BLaER1 treated with 17β-estradiol and CSF1 and Interleukin-3, amounts not matched to agents 10 nM and 100 nM (cell line): Measurements from ENCODE around the gene LMCD1.

ENCODE experiments used
- H3K27ac ChIP-seq, 11 experiments: shearing (Covaris generic); formaldehyde crosslinking; 2 replicates each; pipeline ENCODE4 v1.8.1; 2022
- H3K27me3 ChIP-seq, 11 experiments: shearing (Covaris generic); formaldehyde crosslinking; 2 replicates each; pipeline ENCODE4 v1.8.1; 2022
- H3K36me3 ChIP-seq, 11 experiments: shearing (Covaris generic); formaldehyde crosslinking; 2 replicates each; pipeline ENCODE4 v1.8.1; 2022
- H3K4me1 ChIP-seq, 10 experiments: shearing (Covaris generic); formaldehyde crosslinking; 2 replicates each; pipeline ENCODE4 v1.8.1; 2022
- H3K4me2 ChIP-seq, 11 experiments: shearing (Covaris generic); formaldehyde crosslinking; 2 replicates each; pipeline ENCODE4 v1.8.1; 2022
- H3K4me3 ChIP-seq, 10 experiments: shearing (Covaris generic); formaldehyde crosslinking; 2 replicates each; pipeline ENCODE4 v1.8.1; 2022
- H3K9ac ChIP-seq, 11 experiments: shearing (Covaris generic); formaldehyde crosslinking; 2 replicates each; pipeline ENCODE4 v1.8.1; 2022
- H3K9me3 ChIP-seq, 11 experiments: shearing (Covaris generic); formaldehyde crosslinking; replicated peaks in 1 of 11; 2 replicates each; pipeline ENCODE4 v1.8.1; 2022
- H4K20me1 ChIP-seq, 11 experiments: shearing (Covaris generic); formaldehyde crosslinking; 2 replicates each; pipeline ENCODE4 v1.8.1; 2022
- Cebpa-rat ChIP-seq, 11 experiments: shearing (Covaris generic); IDR thresholded peaks; 2 replicates each; pipeline ENCODE4 v1.8.1; 2022

Gene LMCD1

DNA sequence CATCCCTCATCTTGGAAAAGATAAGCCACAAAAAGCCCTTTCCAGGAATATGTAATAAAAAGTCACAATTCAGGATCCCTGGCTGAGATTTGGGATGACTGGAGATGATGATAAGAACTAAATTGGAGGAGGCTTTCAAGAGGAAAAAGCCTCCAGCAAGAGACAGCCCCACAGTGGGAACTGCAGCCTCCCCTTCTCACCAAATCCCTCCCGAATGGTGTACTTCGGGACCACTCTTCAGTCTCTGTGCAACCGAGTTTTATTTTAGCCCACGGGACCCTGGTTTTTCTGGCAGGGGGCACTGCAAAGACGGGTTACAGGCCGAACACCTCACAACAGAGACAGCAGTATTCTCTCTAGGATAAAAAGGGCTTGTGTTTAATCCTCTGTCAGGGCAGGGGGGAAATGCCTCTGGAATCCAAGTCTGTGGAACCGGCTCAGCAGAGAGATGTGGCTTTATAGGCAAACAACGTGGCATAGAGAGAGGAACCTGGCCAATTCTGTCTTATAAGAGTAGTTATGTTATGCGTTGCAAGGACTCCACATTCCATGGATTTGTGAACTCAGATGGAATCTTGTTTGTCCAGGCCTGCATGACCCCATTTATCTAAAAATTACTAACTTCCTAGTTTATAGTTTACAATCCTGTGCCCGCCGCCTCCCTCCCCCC, 1.2 kb upstream of the LMCD1 start:
- no peak overlapping the region for H3K27ac ChIP-seq

DNA sequence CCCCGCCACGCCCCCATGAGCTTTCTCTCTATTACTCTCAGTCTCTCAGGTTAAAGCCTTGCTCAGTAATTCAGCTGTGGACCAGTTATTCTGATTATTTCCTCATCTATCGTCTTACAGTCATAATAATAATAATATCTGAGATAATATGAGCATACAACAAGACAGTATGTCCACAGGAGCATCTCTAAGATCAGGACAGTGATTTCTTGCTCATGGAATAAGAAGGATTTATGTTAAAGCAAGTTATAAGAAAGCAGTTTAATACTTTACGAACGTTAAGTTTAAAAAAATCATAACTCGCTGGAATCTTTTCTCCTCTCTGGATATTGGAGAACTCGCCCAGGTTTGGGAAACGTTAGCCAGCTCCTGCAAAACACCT, 643 bp upstream of the LMCD1 start:
- Histone ChIP-seq H3K27ac (no peak overlapping the region), H3K4me2 (no peak overlapping the region), H3K9me3 (peaks cover 0 to 18% (median 8%) of the 10 kb centered on the region in 11 experiments; a peak in 19 of 22 replicates), H3K4me1 (peaks cover 4 to 37% (median 32%) of the 10 kb centered on the region in 10 experiments; a peak in 16 of 20 replicates), H4K20me1 (no peaks in the 10 kb centered on the region), H3K9ac (no peak overlapping the region), H3K27me3 (no peaks in the 10 kb centered on the region), H3K4me3 (no peak overlapping the region), H3K36me3 (no peaks in the 10 kb centered on the region)
- no peak for TF ChIP-seq Cebpa-rat (IDR thresholded peaks at IDR 0.05)

More for the DNA sequence above, 1.2 kb upstream of the LMCD1 start:
- no peak overlapping the region for H3K4me3 ChIP-seq
- no peak overlapping the region for H3K4me2 ChIP-seq
- no peak for TF ChIP-seq Cebpa-rat (IDR thresholded peaks at IDR 0.05)
- no peaks in the 10 kb centered on the region for H4K20me1 ChIP-seq
- H3K9me3 ChIP-seq, result peaks cover 0 to 18% (median 8%) of the 10 kb centered on the region in 11 experiments; a peak in 19 of 22 replicates
- no peaks in the 10 kb centered on the region for H3K36me3 ChIP-seq
- H3K4me1 ChIP-seq, result peaks cover 4 to 32% (median 29%) of the 10 kb centered on the region in 10 experiments; a peak in 16 of 20 replicates
- H3K27me3 ChIP-seq, result no peaks in the 10 kb centered on the region
- H3K9ac ChIP-seq, result no peak overlapping the region

DNA sequence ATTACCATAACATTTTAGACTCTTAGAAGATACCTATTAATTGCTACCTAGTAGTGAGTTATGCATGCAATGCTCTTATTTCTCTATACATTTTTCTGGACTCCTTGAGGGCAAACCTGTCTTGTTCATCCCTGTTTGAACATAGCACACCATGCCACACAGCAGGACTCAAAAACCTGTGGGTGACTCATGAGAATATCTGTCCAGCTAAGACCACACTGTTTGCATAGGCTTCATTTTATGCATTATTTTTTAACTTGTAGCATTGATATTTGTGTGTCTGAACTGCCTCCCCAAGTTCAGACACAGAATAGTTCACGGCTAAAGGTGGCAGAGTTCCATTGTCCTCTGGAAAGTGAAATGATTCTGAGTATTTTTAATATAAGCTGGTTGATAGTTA, 1.8 kb downstream of the LMCD1 start:
- H4K20me1 ChIP-seq, result no peaks in the 10 kb centered on the region
- H3K36me3 ChIP-seq, result no peaks in the 10 kb centered on the region
- TF ChIP-seq Cebpa-rat (IDR thresholded peaks at IDR 0.05), result no peak
- H3K27ac ChIP-seq, result peak overlapping the region in 2 of 11 experiments; percentile 20 to 26; a peak in 1 of 22 replicates
- H3K4me2 ChIP-seq, result peak overlapping the region in 9 of 11 experiments; percentile 0 to 77 (median 53); a peak in 16 of 22 replicates
- peaks cover 0 to 18% (median 8%) of the 10 kb centered on the region in 11 experiments; a peak in 19 of 22 replicates for H3K9me3 ChIP-seq
- H3K9ac ChIP-seq, result no peak overlapping the region
- H3K4me1 ChIP-seq, result peaks cover 4 to 55% (median 38%) of the 10 kb centered on the region in 10 experiments; a peak in 16 of 20 replicates
- no peak overlapping the region for H3K4me3 ChIP-seq
- H3K27me3 ChIP-seq, result no peaks in the 10 kb centered on the region

DNA sequence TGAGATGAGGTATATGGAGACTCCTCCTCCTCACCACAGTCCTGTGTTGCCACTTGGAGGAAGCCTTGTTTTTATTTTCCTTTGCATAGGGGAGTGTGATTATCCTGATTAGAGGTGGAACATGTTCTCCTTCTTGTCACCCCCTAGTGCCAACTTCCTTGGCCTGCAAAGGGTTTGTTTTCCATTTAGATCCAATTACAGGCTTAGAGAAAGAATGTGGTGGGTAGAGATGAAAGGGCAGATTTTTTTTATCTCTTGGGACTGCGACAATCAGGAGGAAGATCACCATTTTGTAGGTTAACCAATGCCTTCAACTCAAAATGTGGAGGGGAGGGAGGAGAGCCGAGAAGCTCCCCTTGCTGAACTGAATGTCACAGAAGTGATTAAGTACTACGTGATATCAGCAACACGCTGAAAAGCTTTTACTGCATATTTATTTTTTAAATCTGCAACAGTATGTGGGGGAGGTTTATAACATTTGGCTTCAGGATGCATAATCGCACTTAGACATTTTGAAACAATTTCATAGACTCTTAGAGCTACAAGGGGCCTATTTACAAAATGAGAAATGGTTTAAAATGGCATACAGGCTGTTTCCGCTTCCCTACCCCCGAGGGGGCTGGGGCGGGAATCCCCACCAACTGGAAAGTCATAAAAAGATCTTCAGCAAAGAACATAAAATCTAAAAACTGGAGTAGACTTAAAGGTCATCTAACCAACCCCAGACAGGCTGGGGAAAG, 2.4 kb downstream of the LMCD1 start:
- Histone ChIP-seq H3K4me2 (peak overlapping the region in 10 of 11 experiments; percentile 0 to 77 (median 52); a peak in 16 of 22 replicates), H3K9ac (no peak overlapping the region; a peak in 1 of 22 replicates), H3K4me1 (peaks cover 4 to 55% (median 38%) of the 10 kb centered on the region in 10 experiments; a peak in 16 of 20 replicates), H3K9me3 (peaks cover 0 to 18% (median 8%) of the 10 kb centered on the region in 11 experiments; a peak in 19 of 22 replicates), H3K27ac (peak overlapping the region in 3 of 11 experiments; percentile 18 to 26 (median 20); a peak in 3 of 22 replicates), H3K27me3 (no peaks in the 10 kb centered on the region), H3K4me3 (no peak overlapping the region), H4K20me1 (no peaks in the 10 kb centered on the region), H3K36me3 (no peaks in the 10 kb centered on the region)
- TF ChIP-seq Cebpa-rat (IDR thresholded peaks at IDR 0.05), result no peak

DNA sequence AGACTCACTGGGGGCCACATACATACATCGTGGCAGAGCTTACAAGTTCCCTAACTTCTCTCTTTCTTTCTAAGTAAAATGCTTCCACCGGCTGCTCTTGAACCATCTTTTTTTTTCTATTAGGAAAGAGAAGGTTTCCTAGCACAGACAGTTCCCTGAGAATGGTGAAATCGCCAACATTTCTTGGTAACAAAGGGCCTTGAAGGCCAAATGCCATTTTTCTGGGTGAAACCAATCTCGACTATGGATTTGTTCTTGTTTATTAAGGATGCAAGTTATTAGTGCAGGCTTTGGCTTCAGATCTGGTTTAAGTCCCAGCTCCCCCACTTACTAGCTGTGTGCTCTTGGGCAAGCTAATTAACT, 3.0 kb downstream of the LMCD1 start:
- Histone ChIP-seq H3K9ac (no peak overlapping the region; a peak in 1 of 22 replicates), H3K9me3 (peaks cover 0 to 19% (median 8%) of the 10 kb centered on the region in 11 experiments; a peak in 19 of 22 replicates), H3K4me3 (no peak overlapping the region), H3K4me2 (peak overlapping the region in 10 of 11 experiments; percentile 0 to 77 (median 52); a peak in 15 of 22 replicates), H3K27me3 (no peaks in the 10 kb centered on the region), H3K36me3 (no peaks in the 10 kb centered on the region), H4K20me1 (no peaks in the 10 kb centered on the region), H3K4me1 (peaks cover 4 to 55% (median 38%) of the 10 kb centered on the region in 10 experiments; a peak in 16 of 20 replicates), H3K27ac (peak overlapping the region in 2 of 11 experiments; percentile 18 to 26; a peak in 2 of 22 replicates)
- no peak for TF ChIP-seq Cebpa-rat (IDR thresholded peaks at IDR 0.05)

DNA sequence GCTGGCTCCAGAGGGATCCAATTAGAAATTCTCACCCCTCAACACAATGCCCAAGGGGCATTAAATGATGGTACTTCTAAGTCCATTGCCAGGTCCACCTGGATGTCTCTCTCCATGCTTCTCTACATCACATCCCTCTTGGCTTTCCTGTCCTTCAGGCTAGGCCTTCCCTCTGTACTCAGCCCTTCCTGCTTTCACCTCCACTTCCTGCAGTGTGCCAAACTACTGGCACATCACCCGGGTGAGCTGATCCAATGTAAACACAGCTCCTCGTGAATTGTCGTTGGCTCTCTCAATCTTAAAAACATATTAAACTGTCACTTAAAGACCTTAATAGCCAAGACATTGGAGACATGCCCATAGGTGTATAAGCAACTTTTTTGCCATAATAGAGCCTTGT, 4.0 kb downstream of the LMCD1 start:
- peak overlapping the region in 5 of 11 experiments; percentile 3 to 77 (median 66); a peak in 6 of 22 replicates for H3K4me2 ChIP-seq
- TF ChIP-seq Cebpa-rat (IDR thresholded peaks at IDR 0.05), result no peak
- H3K36me3 ChIP-seq, result no peaks in the 10 kb centered on the region
- no peak overlapping the region for H3K27ac ChIP-seq
- no peaks in the 10 kb centered on the region for H3K27me3 ChIP-seq
- H4K20me1 ChIP-seq, result no peaks in the 10 kb centered on the region
- H3K4me1 ChIP-seq, result peaks cover 4 to 55% (median 38%) of the 10 kb centered on the region in 10 experiments; a peak in 16 of 20 replicates
- H3K9ac ChIP-seq, result no peak overlapping the region
- H3K4me3 ChIP-seq, result no peak overlapping the region
- peaks cover 0 to 14% (median 8%) of the 10 kb centered on the region in 11 experiments; a peak in 19 of 22 replicates for H3K9me3 ChIP-seq

DNA sequence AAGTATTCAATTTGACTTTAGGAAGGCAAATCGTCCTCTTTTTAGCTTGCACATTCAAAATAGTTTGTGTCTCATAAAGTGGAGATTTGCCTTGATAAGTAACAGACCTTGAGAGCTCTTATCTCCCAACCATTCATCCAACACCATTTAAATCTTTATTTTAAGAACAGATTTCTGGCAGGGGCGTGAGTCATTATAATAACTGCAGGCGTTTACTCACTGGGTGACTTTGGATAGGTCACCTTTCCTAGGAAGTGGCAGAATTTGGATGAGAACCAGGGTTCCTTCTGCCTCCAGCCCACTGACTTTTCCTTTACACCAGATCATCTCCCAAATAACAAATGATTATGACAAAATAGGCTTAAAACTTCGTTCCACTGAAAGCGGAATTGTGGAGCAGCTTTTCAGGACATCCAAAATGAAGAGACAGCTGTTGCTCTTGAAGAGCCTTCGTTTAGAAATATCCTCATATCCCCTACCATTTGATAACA, 5.0 kb downstream of the LMCD1 start:
- Histone ChIP-seq H4K20me1 (no peaks in the 10 kb centered on the region), H3K9me3 (peaks cover 0 to 10% (median 2%) of the 10 kb centered on the region in 11 experiments; a peak in 19 of 22 replicates), H3K4me3 (no peak overlapping the region), H3K4me1 (peaks cover 4 to 55% (median 38%) of the 10 kb centered on the region in 10 experiments; a peak in 16 of 20 replicates), H3K27ac (no peak overlapping the region), H3K9ac (no peak overlapping the region), H3K36me3 (no peaks in the 10 kb centered on the region), H3K4me2 (peak overlapping the region in 7 of 11 experiments; percentile 2 to 30 (median 10); a peak in 10 of 22 replicates), H3K27me3 (no peaks in the 10 kb centered on the region)
- no peak for TF ChIP-seq Cebpa-rat (IDR thresholded peaks at IDR 0.05)

DNA sequence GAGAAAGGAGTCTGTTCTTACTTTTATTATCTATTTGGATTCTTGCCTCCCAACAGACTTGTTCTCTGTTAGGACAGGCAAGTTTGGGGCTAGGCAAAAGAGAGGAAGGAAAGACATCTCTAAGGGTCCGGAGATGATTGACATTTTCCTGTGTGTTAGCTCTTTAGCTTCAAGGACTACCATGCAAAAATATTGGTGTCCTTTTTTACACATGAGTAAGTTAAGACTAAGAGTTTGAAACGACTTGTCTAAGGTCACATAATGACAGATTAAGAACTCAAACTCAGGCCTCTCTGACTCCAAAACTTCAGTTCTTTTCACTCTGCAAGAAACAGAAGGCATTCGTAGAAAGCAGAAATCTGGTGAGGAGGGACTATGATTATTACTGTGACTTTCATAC, 5.9 kb downstream of the LMCD1 start:
- Histone ChIP-seq H3K27ac (no peak overlapping the region), H3K4me2 (peak overlapping the region in 5 of 11 experiments; percentile 8 to 30 (median 14); a peak in 7 of 22 replicates), H3K36me3 (no peaks in the 10 kb centered on the region), H3K9me3 (peaks cover 0 to 8% (median 0%) of the 10 kb centered on the region in 11 experiments; a peak in 1 of 22 replicates), H4K20me1 (no peaks in the 10 kb centered on the region), H3K4me3 (no peak overlapping the region), H3K27me3 (no peaks in the 10 kb centered on the region), H3K9ac (no peak overlapping the region), H3K4me1 (peaks cover 3 to 52% (median 36%) of the 10 kb centered on the region in 10 experiments; a peak in 16 of 20 replicates)
- no peak for TF ChIP-seq Cebpa-rat (IDR thresholded peaks at IDR 0.05)
